ENCODE measurements around the gene CYP8B1. TPM values are rescaled to one million over a fixed set of nuclear protein-coding genes. Genes with fewer than 3 reads are reported as not detected.

The CYP8B1 gene
- total and polyA plus RNA-seq, 2 experiments from 2014 or later, result not detected

DNA sequence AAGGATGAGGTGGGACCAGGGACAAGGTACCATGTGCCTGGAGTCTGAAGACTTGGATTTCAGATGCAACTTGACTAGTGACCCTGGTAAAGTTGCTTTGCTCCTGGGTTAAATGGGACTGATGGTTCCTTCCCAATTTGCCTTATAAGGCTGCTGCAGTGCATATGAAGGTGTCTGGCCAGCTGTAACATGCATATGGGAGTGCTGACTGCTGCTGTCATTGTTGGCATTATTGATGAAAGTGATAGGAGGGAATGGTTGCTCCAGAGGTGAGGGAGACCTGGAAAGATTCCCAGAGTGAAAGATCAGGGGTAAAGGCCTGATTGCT, 20.5 kb downstream of the CYP8B1 start:
- no peak overlapping the region for H3K4me2 ChIP-seq
- Mint-ChIP-seq H3K36me3 (ENCODE audit: low read depth) (no peaks in the 10 kb centered on the region; the same call in 2 of the 3 replicates), H3K27me3 (ENCODE audit: insufficient read depth, low read depth, poor library complexity) (peaks cover 4% of the 10 kb centered on the region), H3K9me3 (peaks cover 5% of the 10 kb centered on the region; the same call in 2 of the 3 replicates), H3K4me1 (no peaks in the 10 kb centered on the region), H3K4me3 (no peak overlapping the region), H3K27ac (no peak overlapping the region)
- no peaks in the 10 kb centered on the region for H3K4me1 ChIP-seq (ENCODE audit: insufficient read depth)
- H3K36me3 ChIP-seq (ENCODE audit: insufficient read depth), result no peaks in the 10 kb centered on the region
- no peak for ATAC-seq
- no peak overlapping the region for H3K4me3 ChIP-seq
- H3K27me3 ChIP-seq (ENCODE audit: insufficient read depth), result no peaks in the 10 kb centered on the region
- no peaks in the 10 kb centered on the region for H3K9me2 ChIP-seq (ENCODE audit: insufficient read depth)
- H3K27ac ChIP-seq (ENCODE audit: low read depth), result no peak overlapping the region
- no peak overlapping the region for H2AFZ ChIP-seq
- no peaks in the 10 kb centered on the region for H4K20me1 ChIP-seq (replicated peaks; ENCODE audit: insufficient read depth)
- TF ChIP-seq ZNF331 (CRISPR knock-in tag; IDR thresholded peaks at IDR 0.05; ENCODE audit: low read depth) (no peak), NANOG (IDR thresholded peaks at IDR 0.05; ENCODE audit: borderline replicate concordance) (no peak), ZNF462 (CRISPR knock-in tag; IDR thresholded peaks at IDR 0.05) (no peak), STAT1 (IDR thresholded peaks at IDR 0.05; ENCODE audit: unreplicated experiment) (no peak), POLR2AphosphoS5 (IDR thresholded peaks at IDR 0.05; ENCODE audit: low read depth) (no peak), ETS1 (IDR thresholded peaks at IDR 0.05) (no peak), EZH2 (IDR thresholded peaks at IDR 0.05; ENCODE audit: low read depth, unreplicated experiment) (no peak), ZNF114 (CRISPR knock-in tag; IDR thresholded peaks at IDR 0.05) (no peak), REST (IDR thresholded peaks at IDR 0.05; ENCODE audit: unreplicated experiment) (no peak), EZH2phosphoT487 (IDR thresholded peaks at IDR 0.05; ENCODE audit: unreplicated experiment) (no peak), CREB1 (CRISPR knock-in tag; IDR thresholded peaks at IDR 0.05; ENCODE audit: low read depth) (no peak), JUNB (IDR thresholded peaks at IDR 0.05; ENCODE audit: unreplicated experiment) (no peak)
- TF ChIP-seq, protein P1, sequence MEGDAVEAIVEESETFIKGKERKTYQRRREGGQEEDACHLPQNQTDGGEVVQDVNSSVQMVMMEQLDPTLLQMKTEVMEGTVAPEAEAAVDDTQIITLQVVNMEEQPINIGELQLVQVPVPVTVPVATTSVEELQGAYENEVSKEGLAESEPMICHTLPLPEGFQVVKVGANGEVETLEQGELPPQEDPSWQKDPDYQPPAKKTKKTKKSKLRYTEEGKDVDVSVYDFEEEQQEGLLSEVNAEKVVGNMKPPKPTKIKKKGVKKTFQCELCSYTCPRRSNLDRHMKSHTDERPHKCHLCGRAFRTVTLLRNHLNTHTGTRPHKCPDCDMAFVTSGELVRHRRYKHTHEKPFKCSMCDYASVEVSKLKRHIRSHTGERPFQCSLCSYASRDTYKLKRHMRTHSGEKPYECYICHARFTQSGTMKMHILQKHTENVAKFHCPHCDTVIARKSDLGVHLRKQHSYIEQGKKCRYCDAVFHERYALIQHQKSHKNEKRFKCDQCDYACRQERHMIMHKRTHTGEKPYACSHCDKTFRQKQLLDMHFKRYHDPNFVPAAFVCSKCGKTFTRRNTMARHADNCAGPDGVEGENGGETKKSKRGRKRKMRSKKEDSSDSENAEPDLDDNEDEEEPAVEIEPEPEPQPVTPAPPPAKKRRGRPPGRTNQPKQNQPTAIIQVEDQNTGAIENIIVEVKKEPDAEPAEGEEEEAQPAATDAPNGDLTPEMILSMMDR (conservative IDR thresholded peaks at IDR 0.05; ENCODE audit: low read depth in 2 of 2), result no peak
- H3F3A ChIP-seq (replicated peaks; ENCODE audit: low read depth), result no peaks in the 10 kb centered on the region
- DNase-seq (ENCODE audit: low spot score), result no peak
- H3K79me2 ChIP-seq (replicated peaks; ENCODE audit: insufficient read depth), result no peaks in the 10 kb centered on the region

All from GM23338 (cell line).